HEK293T (cell line): ENCODE measurements around the gene PCNP.

ENCODE experiments used
- ELF4 ChIP-seq: fragments of 450-650 bp; IDR thresholded peaks from 2 replicates; pipeline ENCODE4 v1.6.1; 2017; ENCODE audit warnings: antibody characterized with exemption
- FOXM1 ChIP-seq: fragments of 450-650 bp; IDR thresholded peaks from 2 replicates; pipeline ENCODE4 v1.6.1; 2017; ENCODE audit warnings: mild to moderate bottlenecking, borderline replicate concordance
- NFRKB ChIP-seq: fragments of 450-650 bp; IDR thresholded peaks from 2 replicates; pipeline ENCODE4 v1.6.1; 2016; ENCODE audit warnings: mild to moderate bottlenecking, moderate library complexity
- SP1 ChIP-seq: fragments of 450-650 bp; IDR thresholded peaks from 2 replicates; pipeline ENCODE4 v1.6.1; 2017

DNA sequence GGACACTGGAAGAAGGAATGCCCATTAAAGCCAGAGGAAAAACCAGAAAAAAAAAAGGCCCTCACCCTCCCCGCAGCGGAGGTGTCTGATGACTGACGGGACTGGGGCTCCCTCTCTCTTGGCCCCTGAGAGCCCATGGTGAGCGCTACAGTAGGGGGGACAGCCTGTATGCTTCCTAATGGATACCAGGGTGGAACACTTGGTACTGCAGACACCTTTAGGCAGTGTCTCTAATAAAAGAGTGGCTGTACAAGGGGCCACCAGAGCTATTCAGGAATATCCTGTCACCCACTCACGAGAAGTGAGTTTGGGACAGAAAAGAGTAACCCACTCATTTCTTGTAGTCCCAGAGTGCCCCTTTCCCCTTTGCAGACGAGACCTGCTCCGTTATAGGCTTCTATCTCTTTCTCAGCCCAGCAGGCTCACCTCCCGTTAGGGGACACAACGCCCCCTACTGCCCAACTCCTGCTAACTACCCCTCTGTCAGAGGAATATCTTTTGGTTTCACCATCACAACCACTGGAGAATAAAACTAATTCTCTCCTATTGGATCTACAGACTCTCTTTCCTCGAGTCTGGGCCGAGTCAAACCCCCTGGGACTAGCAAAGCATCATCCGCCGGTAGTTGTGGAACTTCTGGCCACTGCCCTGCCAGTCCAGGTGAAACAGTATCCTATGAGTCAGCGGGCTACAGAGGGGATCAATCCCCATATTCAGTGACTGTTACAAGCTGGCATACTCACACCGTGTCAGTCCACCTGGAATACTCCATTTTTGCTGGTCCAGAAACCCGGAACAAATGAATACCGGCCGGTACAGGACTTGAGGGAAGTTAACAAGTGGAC lies 62.2 kb downstream of the PCNP start:
- TF ChIP-seq SP1 (no peak), FOXM1 (no peak), NFRKB (no peak), ELF4 (no peak)
